Activated T-cell treated with anti-CD3 and anti-CD28 coated beads for 1 hour (primary cell): Measurements from ENCODE around the gene NFATC2.
"Not testable (repeated sequence)": the region's sequence is repeated elsewhere in the genome, so short reads cannot be mapped to it uniquely, and the experiment has no call there.

Source experiments
- DNase-seq: peaks from one replicate; pipeline ENCODE4 v3.0.0-alpha.2; 2020; ENCODE audit warnings: low read depth

Gene NFATC2

GRCh38 chr20:51567622-51568021 lies 25.1 kb upstream of the NFATC2 start:
- DNase-seq: no peak

GRCh38 chr20:51566594-51566993 lies 24.1 kb upstream of the NFATC2 start:
- DNase-seq: no peak

- no peak for DNase-seq
Measured at GRCh38 chr20:51565298-51566144, 23.0 kb upstream of the NFATC2 start.

- no peak for DNase-seq
Measured at GRCh38 chr20:51563486-51564332, 21.2 kb upstream of the NFATC2 start.

GRCh38 chr20:51563174-51563485 lies 20.6 kb upstream of the NFATC2 start:
- DNase-seq: no peak

- DNase-seq: peak; percentile 1
Measured at GRCh38 chr20:51562332-51563173, 20.0 kb upstream of the NFATC2 start.

GRCh38 chr20:51562027-51562331 lies 19.5 kb upstream of the NFATC2 start:
- DNase-seq: no peak

- DNase-seq: no peak
Measured at GRCh38 chr20:51560550-51561307, 18.2 kb upstream of the NFATC2 start.

- DNase-seq: no peak
Measured at GRCh38 chr20:51560042-51560441, 17.5 kb upstream of the NFATC2 start.

GRCh38 chr20:51554538-51555165 lies 12.1 kb upstream of the NFATC2 start:
- no peak for DNase-seq

- no peak for DNase-seq
Measured at GRCh38 chr20:51553897-51554486, 11.5 kb upstream of the NFATC2 start.

- DNase-seq: no peak
Measured at GRCh38 chr20:51551186-51551585, 8.7 kb upstream of the NFATC2 start.

GRCh38 chr20:51549474-51549873 lies 7.0 kb upstream of the NFATC2 start:
- DNase-seq: no peak

- DNase-seq: no peak
Measured at GRCh38 chr20:51547951-51548350, 5.4 kb upstream of the NFATC2 start.

GRCh38 chr20:51545515-51545914 lies 3.0 kb upstream of the NFATC2 start:
- no peak for DNase-seq

GRCh38 chr20:51543422-51543788 lies 886 bp upstream of the NFATC2 start:
- no peak for DNase-seq

- peak; percentile 35 for DNase-seq
Measured at GRCh38 chr20:51542033-51542570, 417 bp downstream of the NFATC2 start.

- peak; percentile 57 for DNase-seq
Measured at GRCh38 chr20:51541189-51542032, 1.1 kb downstream of the NFATC2 start.

- DNase-seq: no peak
Measured at GRCh38 chr20:51540580-51540979, 1.9 kb downstream of the NFATC2 start.

- DNase-seq: not testable (repeated sequence)
Measured at GRCh38 chr20:51540074-51540473, 2.4 kb downstream of the NFATC2 start.
